ENCODE results near the gene ITPRIP.

DNA sequence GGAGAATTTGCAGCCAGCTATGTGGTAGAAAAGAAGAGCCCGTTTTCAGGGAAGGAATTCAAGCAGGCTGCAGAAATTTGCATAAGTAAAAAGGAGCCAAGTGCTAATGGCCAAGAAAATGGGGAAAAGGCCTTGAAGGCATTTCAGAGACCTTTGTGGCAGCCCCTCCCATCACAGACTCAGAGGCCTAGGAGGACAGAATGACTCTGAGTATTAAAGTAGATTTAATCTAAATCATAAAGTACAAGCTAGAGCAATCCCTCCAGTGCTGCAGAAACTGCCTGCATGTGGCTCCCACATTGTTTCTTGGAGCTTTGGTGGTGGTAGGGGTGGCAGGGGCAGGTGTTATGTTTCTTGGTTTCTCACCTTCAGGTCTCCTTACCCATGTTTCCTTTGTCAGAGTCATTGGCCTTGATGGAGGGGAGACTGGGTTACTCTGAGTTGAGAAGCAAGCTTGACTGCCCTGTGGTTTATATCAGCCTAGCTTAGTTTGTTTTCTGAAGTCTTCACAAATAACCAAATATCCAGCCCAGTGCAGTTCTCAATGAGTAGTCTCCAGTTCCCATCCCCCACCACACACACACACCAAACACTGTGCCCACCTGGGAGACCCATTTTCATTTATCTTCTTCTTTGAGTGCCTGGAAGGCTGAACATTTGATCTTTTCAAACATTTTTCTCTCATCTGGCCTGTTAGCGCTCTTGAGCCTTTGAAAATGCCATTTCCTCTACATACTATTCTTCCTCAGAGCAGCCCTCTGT, 34.5 kb downstream of the ITPRIP start:
- TF ChIP-seq POLR2AphosphoS5 (IDR thresholded peaks at IDR 0.05; ENCODE audit: low read depth, low read length) (no peak), CTCF (IDR thresholded peaks at IDR 0.05 in 2 of 3, conservative IDR thresholded peaks at IDR 0.05 in 1 of 3; ENCODE audit: borderline replicate concordance in 1 of 3, insufficient read depth in 1 of 3, low read depth in 2 of 3, low read length in 2 of 3) (no peak), POLR2A (IDR thresholded peaks at IDR 0.05; ENCODE audit: borderline replicate concordance, extremely low read depth, insufficient read depth, insufficient read length) (no peak), ZFX (IDR thresholded peaks at IDR 0.05) (no peak), ELF1 (IDR thresholded peaks at IDR 0.05; ENCODE audit: borderline replicate concordance, low read depth) (no peak), CEBPB (IDR thresholded peaks at IDR 0.05; ENCODE audit: low read depth) (no peak), EZH2 (IDR thresholded peaks at IDR 0.05) (no peak)

Data from HCT116 (cell line).